ENCODE measurements around the gene CAND2. TPM values are rescaled to one million over a fixed set of nuclear protein-coding genes. Genes with fewer than 3 reads are reported as not detected.

The CAND2 gene
- total and polyA plus RNA-seq, 10 of the 15 experiments (the other 5 are each of a cell fraction or from before 2014, with no cell fraction given): 0.03 to 1.9 (median 0.52) TPM

GRCh38 chr3:12871404-12871983, 75.0 kb downstream of the CAND2 start:
- Histone ChIP-seq H3K79me2 (ENCODE audit: control insufficient read depth, insufficient read depth, low read length) (no peaks in the 10 kb centered on the region), H3K4me3 (no peak overlapping the region), H3K36me3 (ENCODE audit: control insufficient read depth in 2 of 2, insufficient read depth in 2 of 2, low read length in 1 of 2) (no peaks in the 10 kb centered on the region), H3K9ac (ENCODE audit: control insufficient read depth, insufficient read depth, low read length) (no peak overlapping the region), H3K4me1 (ENCODE audit: control insufficient read depth, insufficient read depth, low read length) (peaks cover 32% of the 10 kb centered on the region), H3K4me2 (ENCODE audit: control insufficient read depth, insufficient read depth) (no peak overlapping the region), H2AFZ (ENCODE audit: control insufficient read depth, low read depth, low read length) (no peak overlapping the region), H4K20me1 (ENCODE audit: control insufficient read depth, insufficient read depth) (no peaks in the 10 kb centered on the region), H3K9me3 (replicated peaks; ENCODE audit: control insufficient read depth, insufficient read depth, low read length) (no peaks in the 10 kb centered on the region), H3K27ac (ENCODE audit: control insufficient read depth, insufficient read depth) (no peak overlapping the region), H3K27me3 (replicated peaks in 1 of 2; ENCODE audit: control insufficient read depth in 2 of 2, insufficient read depth in 2 of 2, low read length in 1 of 2) (no peaks in the 10 kb centered on the region; a peak in 1 of 4 replicates)
- 38% methylated on average over 12 of the region's 12 CpGs for WGBS (ENCODE audit: insufficient coverage, insufficient replicate concordance, low lambda C conversion rate, missing lambda C conversion rate)
- ATAC-seq (no peak), DNase-seq (ENCODE audit: low read depth, low spot score) (no peak), FAIRE-seq (no peak)
- in situ Hi-C loops (cut with MboI): loop anchor here (5.0 kb wide), 1 partner anchor 959 kb away; no protein-coding TSS in a partner anchor
- no TSS peak for BruUV-seq (replicated peaks)
- CTCF ChIA-PET: interaction anchor here (0.7 to 15.3 kb wide), 5 partner anchors 9 to 113 kb away, joined by 3 to 271 read pairs (median 4); partner anchors contain the start of gene RPL32
- intact Hi-C loops (cut with micrococcal nuclease; ENCODE audit: unreplicated experiment): no loop called here
- RAD21 ChIA-PET (ENCODE audit: unreplicated experiment): interaction anchor here (1.1 to 2.4 kb wide), 4 partner anchors 14 to 20 kb away, joined by 5 to 9 read pairs (median 7); no protein-coding TSS in a partner anchor
- POLR2A ChIA-PET: interaction anchor here (2.8 kb wide), 1 partner anchor 18 kb away, joined by 7 read pairs; no protein-coding TSS in a partner anchor
- SMC1A ChIA-PET (ENCODE audit: uncharacterized antibody, unreplicated experiment): interaction anchor here (6.7 kb wide), 1 partner anchor 17 kb away, joined by 103 read pairs; no protein-coding TSS in a partner anchor
- TF ChIP-seq BACH1 (IDR thresholded peaks at IDR 0.05; ENCODE audit: borderline replicate concordance): no peak
- no peak for TF ChIP-seq GABPA (IDR thresholded peaks at IDR 0.05; ENCODE audit: low read depth)
- TF ChIP-seq IKZF2 (IDR thresholded peaks at IDR 0.05): no peak
- no peak for TF ChIP-seq EGR1 (IDR thresholded peaks at IDR 0.05; ENCODE audit: borderline replicate concordance in 1 of 2, low read depth in 2 of 2, low read length in 2 of 2)
- TF ChIP-seq SREBF2 (IDR thresholded peaks at IDR 0.05; ENCODE audit: low read length): no peak
- TF ChIP-seq CHD2 (IDR thresholded peaks at IDR 0.05; ENCODE audit: borderline replicate concordance, low read depth, low read length): no peak
- TF ChIP-seq ZSCAN29 (IDR thresholded peaks at IDR 0.05): no peak
- TF ChIP-seq, protein P1, sequence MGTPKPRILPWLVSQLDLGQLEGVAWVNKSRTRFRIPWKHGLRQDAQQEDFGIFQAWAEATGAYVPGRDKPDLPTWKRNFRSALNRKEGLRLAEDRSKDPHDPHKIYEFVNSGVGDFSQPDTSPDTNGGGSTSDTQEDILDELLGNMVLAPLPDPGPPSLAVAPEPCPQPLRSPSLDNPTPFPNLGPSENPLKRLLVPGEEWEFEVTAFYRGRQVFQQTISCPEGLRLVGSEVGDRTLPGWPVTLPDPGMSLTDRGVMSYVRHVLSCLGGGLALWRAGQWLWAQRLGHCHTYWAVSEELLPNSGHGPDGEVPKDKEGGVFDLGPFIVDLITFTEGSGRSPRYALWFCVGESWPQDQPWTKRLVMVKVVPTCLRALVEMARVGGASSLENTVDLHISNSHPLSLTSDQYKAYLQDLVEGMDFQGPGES (IDR thresholded peaks at IDR 0.05): no peak
- TF ChIP-seq EED (IDR thresholded peaks at IDR 0.05; ENCODE audit: low read depth): no peak
- no peak for TF ChIP-seq ZBTB40 (IDR thresholded peaks at IDR 0.05; ENCODE audit: borderline replicate concordance)
- no peak for TF ChIP-seq ZBTB11 (CRISPR knock-in tag; IDR thresholded peaks at IDR 0.05)
- no peak for TF ChIP-seq RAD51 (IDR thresholded peaks at IDR 0.05)

Data from GM12878 (cell line).